Smooth muscle cell (in vitro differentiated cells): ENCODE data around the gene PTTG1IP2. TPM values are rescaled to one million over a fixed set of nuclear protein-coding genes. Genes with fewer than 3 reads are reported as not detected.

ENCODE experiments used
- DNase-seq: peaks from one replicate; lab custom pipeline; 2025; ENCODE audit not compliant: unreplicated experiment; lab: John Stamatoyannopoulos, UW
- H2AFZ ChIP-seq: fragments of 200-600 bp; sonication (generic); 2 replicates; pipeline ENCODE4 v1.6.0; 2016; ENCODE audit warnings: antibody characterized with exemption, low read depth, mild to moderate bottlenecking
- H3F3A ChIP-seq: fragments of 200-600 bp; sonication (generic); 2 replicates; pipeline ENCODE4 v1.6.0; 2017; ENCODE audit warnings: antibody characterized with exemption, low read depth
- H3K27ac ChIP-seq: fragments of 200-600 bp; sonication (generic); 2 replicates; pipeline ENCODE4 v1.5.1; 2016; ENCODE audit warnings: low read depth, mild to moderate bottlenecking
- H3K27me3 ChIP-seq: fragments of 200-600 bp; sonication (generic); 2 replicates; pipeline ENCODE4 v1.6.1; 2016; ENCODE audit warnings: low read depth, mild to moderate bottlenecking
- H3K36me3 ChIP-seq: fragments of 200-600 bp; sonication (generic); 2 replicates; pipeline ENCODE4 v1.5.1; 2016; ENCODE audit warnings: low read depth
- H3K4me1 ChIP-seq: fragments of 200-600 bp; sonication (generic); 2 replicates; pipeline ENCODE4 v1.5.1; 2016; ENCODE audit warnings: low read depth
- H3K4me2 ChIP-seq: fragments of 200-600 bp; sonication (generic); 2 replicates; pipeline ENCODE4 v1.6.0; 2016; ENCODE audit warnings: mild to moderate bottlenecking
- H3K4me3 ChIP-seq: fragments of 200-600 bp; sonication (generic); 2 replicates; pipeline ENCODE4 v1.5.1; 2016; ENCODE audit warnings: mild to moderate bottlenecking
- H3K79me2 ChIP-seq: fragments of 200-600 bp; sonication (generic); 2 replicates; pipeline ENCODE4 v1.6.0; 2016; ENCODE audit warnings: low read depth, mild to moderate bottlenecking
- H3K9ac ChIP-seq: fragments of 200-600 bp; sonication (generic); 2 replicates; pipeline ENCODE4 v1.6.0; 2016; ENCODE audit warnings: low read depth
- H3K9me3 ChIP-seq: fragments of 200-600 bp; sonication (generic); replicated peaks from 2 replicates; pipeline ENCODE4 v1.5.1; 2016; ENCODE audit warnings: low read depth
- H4K20me1 ChIP-seq: fragments of 200-600 bp; sonication (generic); 2 replicates; pipeline ENCODE4 v1.6.0; 2016; ENCODE audit warnings: low read depth
- CTCF ChIP-seq: fragments of 200-600 bp; sonication (generic); IDR thresholded peaks from 2 replicates; pipeline ENCODE4 v1.5.1; 2017; ENCODE audit warnings: borderline replicate concordance, mild to moderate bottlenecking, antibody characterized with exemption; ENCODE audit not compliant: insufficient read depth, poor library complexity, severe bottlenecking
- WGBS: methylation state at CpG from one replicate; pipeline ENCODE4 v1.1.7; 2016; ENCODE audit warnings: low lambda C conversion rate; 5-methylcytosine and 5-hydroxymethylcytosine counted together
- polyA plus RNA-seq: library from polyadenylated mRNA; unstranded; fragments of >200 nt; fragmentation: Nextera tagmentation; extraction: Ambion mirVana; gene quantifications from 2 replicates; pipeline ENCODE4 v1.2.1, GENCODE V29; 2016
- total RNA-seq: library from RNA; depleted of rRNA; stranded (reverse); fragments of >200 nt; gene quantifications from 2 replicates; pipeline ENCODE4 v1.2.3, GENCODE V29; 2014

PTTG1IP2 gene
- total RNA-seq, result not detected in 2 replicates
- polyA plus RNA-seq, result not detected in 2 replicates

GRCh38 chr7:90469554-90469953, at the start of gene PTTG1IP2:
PTTG1IP2 (plus strand) TSS chr7:90469639; CDS start chr7:90469787, 148 bp downstream.
- 95% methylated on average over 4 of the region's 4 CpGs for WGBS
- H3F3A ChIP-seq, result no peaks in the 10 kb centered on the region
- no peak within 1 kb of the TSS for H3K4me2 ChIP-seq
- no peaks in the 10 kb centered on the region for H4K20me1 ChIP-seq
- H3K36me3 ChIP-seq, result no peaks in the 10 kb centered on the region
- no peaks in the 10 kb centered on the region for H3K79me2 ChIP-seq
- DNase-seq, result no peak
- H2AFZ ChIP-seq, result no peak within 1 kb of the TSS
- H3K27ac ChIP-seq, result no peak within 1 kb of the TSS
- no peaks in the 10 kb centered on the region for H3K4me1 ChIP-seq
- no peaks in the 10 kb centered on the region for H3K9me3 ChIP-seq
- no peak within 1 kb of the TSS for H3K9ac ChIP-seq
- TF ChIP-seq CTCF, result no peak
- H3K4me3 ChIP-seq, result no peak within 1 kb of the TSS
- H3K27me3 ChIP-seq, result no peaks in the 10 kb centered on the region

- no peaks in the 10 kb centered on the region for H4K20me1 ChIP-seq
- no peaks in the 10 kb centered on the region for H3K27me3 ChIP-seq
- no peaks in the 10 kb centered on the region for H3K4me1 ChIP-seq
- no peaks in the 10 kb centered on the region for H3K79me2 ChIP-seq
- H3K27ac ChIP-seq, result no peak overlapping the region
- H3K9ac ChIP-seq, result no peak overlapping the region
- H3F3A ChIP-seq, result no peaks in the 10 kb centered on the region
- H3K4me2 ChIP-seq, result no peak overlapping the region
- no peak overlapping the region for H2AFZ ChIP-seq
- WGBS, result 91% methylated on average over 6 of the region's 6 CpGs
- no peak overlapping the region for H3K4me3 ChIP-seq
- no peak for DNase-seq
- TF ChIP-seq CTCF, result no peak
- H3K36me3 ChIP-seq, result no peaks in the 10 kb centered on the region
- H3K9me3 ChIP-seq, result no peaks in the 10 kb centered on the region
Measured at GRCh38 chr7:90421651-90422050, 47.8 kb upstream of the PTTG1IP2 start.

- Histone ChIP-seq H3F3A (no peaks in the 10 kb centered on the region), H2AFZ (no peak overlapping the region), H3K4me3 (no peak overlapping the region), H3K4me1 (no peaks in the 10 kb centered on the region), H3K9ac (no peak overlapping the region), H3K36me3 (no peaks in the 10 kb centered on the region), H4K20me1 (no peaks in the 10 kb centered on the region), H3K27ac (no peak overlapping the region), H3K79me2 (no peaks in the 10 kb centered on the region), H3K27me3 (no peaks in the 10 kb centered on the region), H3K4me2 (no peak overlapping the region), H3K9me3 (no peaks in the 10 kb centered on the region)
- DNase-seq, result no peak
- TF ChIP-seq CTCF, result no peak
- WGBS, result 93% methylated on average over 3 of the region's 3 CpGs
Measured at GRCh38 chr7:90424720-90425119, 44.7 kb upstream of the PTTG1IP2 start.

- H4K20me1 ChIP-seq, result no peaks in the 10 kb centered on the region
- H3K4me3 ChIP-seq, result no peak overlapping the region
- TF ChIP-seq CTCF, result no peak
- H3K27ac ChIP-seq, result no peak overlapping the region
- no peaks in the 10 kb centered on the region for H3K27me3 ChIP-seq
- no peak for DNase-seq
- H3K4me2 ChIP-seq, result no peak overlapping the region
- H3K36me3 ChIP-seq, result no peaks in the 10 kb centered on the region
- no peak overlapping the region for H3K9ac ChIP-seq
- no peak overlapping the region for H2AFZ ChIP-seq
- H3K9me3 ChIP-seq, result no peaks in the 10 kb centered on the region
- no peaks in the 10 kb centered on the region for H3K79me2 ChIP-seq
- H3K4me1 ChIP-seq, result no peaks in the 10 kb centered on the region
- 93% methylated on average over 2 of the region's 2 CpGs for WGBS
- no peaks in the 10 kb centered on the region for H3F3A ChIP-seq
Measured at GRCh38 chr7:90425376-90425775, 44.1 kb upstream of the PTTG1IP2 start.
